Left lobe of liver (tissue), 2 donors: ENCODE data around the gene OTOP1. TPM values are rescaled to one million over a fixed set of nuclear protein-coding genes. Genes with fewer than 3 reads are reported as not detected.
"Not testable (repeated sequence)": the region's sequence is repeated elsewhere in the genome, so short reads cannot be mapped to it uniquely, and the experiment has no call there.

Source experiments
- ATAC-seq: fragments of 200-7000 bp; cut with Tn5 transposase; one replicate; pipeline ENCODE4 v1.9.1; 2020; ENCODE audit warnings: mild to moderate bottlenecking, moderate library complexity
- DNase-seq: peaks from one replicate; pipeline ENCODE4 v3.0.0-alpha.2; 2020; ENCODE audit warnings: low spot score
- total RNA-seq: library from RNA; stranded (reverse); gene quantifications from one replicate; pipeline ENCODE4 v1.2.1, GENCODE V29; 2021
- donor health status: DM: no; HTN: no; CAD: no; lungs with moderate emphysema.
- donor health status: DM: no; HTN: yes; CAD: no.

The OTOP1 gene, protein sequence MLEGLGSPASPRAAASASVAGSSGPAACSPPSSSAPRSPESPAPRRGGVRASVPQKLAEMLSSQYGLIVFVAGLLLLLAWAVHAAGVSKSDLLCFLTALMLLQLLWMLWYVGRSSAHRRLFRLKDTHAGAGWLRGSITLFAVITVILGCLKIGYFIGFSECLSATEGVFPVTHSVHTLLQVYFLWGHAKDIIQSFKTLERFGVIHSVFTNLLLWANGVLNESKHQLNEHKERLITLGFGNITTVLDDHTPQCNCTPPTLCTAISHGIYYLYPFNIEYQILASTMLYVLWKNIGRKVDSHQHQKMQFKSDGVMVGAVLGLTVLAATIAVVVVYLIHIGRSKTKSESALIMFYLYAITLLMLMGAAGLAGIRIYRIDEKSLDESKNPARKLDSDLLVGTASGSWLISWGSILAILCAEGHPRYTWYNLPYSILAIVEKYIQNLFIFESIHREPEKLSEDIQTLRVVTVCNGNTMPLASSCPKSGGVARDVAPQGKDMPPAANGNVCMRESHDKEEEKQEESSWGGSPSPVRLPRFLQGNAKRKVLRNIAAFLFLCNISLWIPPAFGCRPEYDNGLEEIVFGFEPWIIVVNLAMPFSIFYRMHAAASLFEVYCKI
- total RNA-seq = not detected

DNA sequence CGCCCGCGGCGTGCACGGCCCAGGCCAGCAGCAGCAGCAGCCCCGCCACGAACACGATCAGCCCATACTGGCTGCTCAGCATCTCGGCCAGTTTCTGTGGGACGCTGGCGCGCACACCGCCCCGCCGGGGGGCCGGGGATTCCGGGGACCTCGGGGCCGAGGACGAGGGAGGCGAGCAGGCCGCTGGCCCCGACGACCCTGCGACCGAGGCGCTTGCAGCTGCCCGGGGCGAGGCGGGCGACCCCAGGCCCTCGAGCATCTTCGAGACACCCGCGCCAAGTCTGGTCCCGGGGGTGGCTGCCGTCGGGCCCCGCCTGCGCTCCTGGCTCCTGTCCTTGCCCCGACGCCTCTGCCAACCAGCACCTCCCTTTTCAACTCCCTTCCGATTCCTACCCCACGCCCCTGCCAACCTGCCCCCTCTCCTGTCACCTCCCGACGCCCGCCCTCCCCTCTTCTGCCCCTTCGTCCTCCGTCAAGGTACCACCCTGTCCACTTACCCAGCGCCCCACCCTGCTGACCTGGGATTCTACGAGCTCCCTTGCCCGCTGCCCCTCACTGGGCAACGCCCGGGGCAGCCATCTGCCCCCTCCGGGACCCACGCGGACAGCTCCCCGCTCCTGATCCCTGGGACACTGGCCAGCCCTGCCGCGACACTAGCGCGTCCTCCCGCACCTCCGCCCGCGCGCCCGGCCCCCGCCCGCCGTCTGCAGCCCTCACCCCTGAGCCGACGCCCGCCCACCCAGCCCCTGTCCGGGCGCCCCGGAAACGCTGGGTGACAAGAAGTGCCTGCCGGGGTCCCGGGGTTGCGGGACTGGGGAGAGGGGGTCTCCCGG lies at the start of gene OTOP1:
OTOP1 (minus strand) TSS at position 324 of the 833 bp plus-strand sequence; CDS start at position 259, 65 bp downstream.
- no peak for ATAC-seq
- DNase-seq = no peak

DNA sequence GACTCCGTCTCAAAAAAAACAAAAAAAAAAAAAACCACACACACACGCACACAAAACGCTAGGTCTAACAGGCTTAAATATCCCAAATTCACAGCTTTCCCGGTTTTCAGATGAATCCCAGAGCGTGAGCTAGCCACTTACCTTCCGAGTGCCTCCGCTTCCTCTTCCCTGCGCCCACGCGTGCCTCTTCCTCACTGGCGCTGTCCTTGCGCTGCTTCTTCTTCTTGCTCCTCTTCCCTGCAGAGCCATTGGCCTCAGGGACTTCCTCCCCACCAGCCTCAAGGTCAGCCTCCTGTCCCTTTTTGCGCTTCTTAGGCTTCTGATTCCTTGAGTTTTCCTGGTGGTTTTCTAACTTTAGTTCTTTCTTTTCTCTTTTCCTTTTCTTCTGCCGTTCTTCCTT lies 47.5 kb upstream of the OTOP1 start:
- no peak for DNase-seq
- no peak for ATAC-seq

DNA sequence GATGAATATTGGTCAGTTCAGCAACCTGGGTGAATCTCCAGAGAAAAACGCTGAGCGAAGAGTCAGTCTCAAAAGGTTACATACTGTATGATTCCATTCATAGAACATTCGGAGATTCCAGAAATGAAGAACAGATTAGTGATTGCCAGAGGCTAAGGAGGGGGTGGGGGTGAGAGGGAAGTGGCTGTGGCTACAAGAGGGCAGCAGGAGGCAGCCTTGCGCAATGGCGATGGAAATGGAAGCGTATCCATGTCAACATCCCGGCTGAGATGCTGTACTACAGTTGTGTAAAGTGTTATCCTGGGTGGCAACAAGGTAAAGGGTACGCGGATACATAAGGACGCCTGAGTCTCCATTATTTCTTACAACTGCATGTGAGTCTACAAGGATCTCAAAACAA lies 45.2 kb upstream of the OTOP1 start:
- ATAC-seq (peak; percentile 36), DNase-seq (no peak)

- ATAC-seq = no peak
- no peak for DNase-seq
Measured at GRCh38 chr4:4270529-4270928, 43.8 kb upstream of the OTOP1 start.

DNA sequence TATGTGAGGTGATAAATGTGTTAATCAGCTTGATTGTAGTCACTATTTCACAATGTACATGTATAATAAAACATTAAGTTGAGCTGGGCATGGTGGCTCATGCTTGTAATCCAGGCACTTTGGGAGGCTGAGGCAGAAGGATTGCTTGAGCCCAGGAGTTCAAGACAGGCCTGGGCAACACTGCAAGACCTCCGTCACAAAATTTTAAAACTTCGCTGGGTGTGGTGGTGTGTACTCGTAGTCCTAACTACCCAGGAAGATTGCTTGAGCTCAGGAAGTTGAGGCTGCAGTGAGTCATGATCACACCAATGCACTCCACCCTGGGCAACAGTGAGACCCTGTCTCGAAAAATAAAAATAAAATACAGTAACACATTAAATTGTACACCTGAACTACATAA lies 43.1 kb upstream of the OTOP1 start:
- DNase-seq = no peak
- no peak for ATAC-seq

GRCh38 chr4:4269331-4269731 lies 42.6 kb upstream of the OTOP1 start:
- DNase-seq (no peak), ATAC-seq (no peak)

DNA sequence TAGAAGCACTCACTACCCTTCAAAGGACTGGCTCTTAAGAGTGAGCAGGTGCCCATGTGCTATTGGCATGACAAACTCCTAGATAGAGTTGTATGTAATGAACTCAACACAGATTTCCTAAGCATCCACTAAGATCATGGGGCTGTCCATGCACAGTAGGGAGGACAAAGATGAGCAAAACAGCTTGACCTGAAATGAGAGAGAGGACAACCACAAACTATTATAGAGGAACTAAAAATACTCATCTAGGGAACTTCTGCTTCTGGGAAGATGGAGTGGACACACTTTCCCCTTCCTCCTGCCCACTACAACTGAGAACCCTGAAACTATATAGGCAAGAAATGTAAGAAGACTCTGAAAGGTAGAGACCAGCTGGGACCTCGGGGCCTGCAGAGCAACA lies 42.0 kb upstream of the OTOP1 start:
- DNase-seq = no peak
- no peak for ATAC-seq

- DNase-seq = no peak
- ATAC-seq = no peak
Measured at GRCh38 chr4:4267981-4268380, 41.3 kb upstream of the OTOP1 start.

GRCh38 chr4:4260185-4260751 lies 33.5 kb upstream of the OTOP1 start:
- DNase-seq (no peak), ATAC-seq (peak; percentile 84)

DNA sequence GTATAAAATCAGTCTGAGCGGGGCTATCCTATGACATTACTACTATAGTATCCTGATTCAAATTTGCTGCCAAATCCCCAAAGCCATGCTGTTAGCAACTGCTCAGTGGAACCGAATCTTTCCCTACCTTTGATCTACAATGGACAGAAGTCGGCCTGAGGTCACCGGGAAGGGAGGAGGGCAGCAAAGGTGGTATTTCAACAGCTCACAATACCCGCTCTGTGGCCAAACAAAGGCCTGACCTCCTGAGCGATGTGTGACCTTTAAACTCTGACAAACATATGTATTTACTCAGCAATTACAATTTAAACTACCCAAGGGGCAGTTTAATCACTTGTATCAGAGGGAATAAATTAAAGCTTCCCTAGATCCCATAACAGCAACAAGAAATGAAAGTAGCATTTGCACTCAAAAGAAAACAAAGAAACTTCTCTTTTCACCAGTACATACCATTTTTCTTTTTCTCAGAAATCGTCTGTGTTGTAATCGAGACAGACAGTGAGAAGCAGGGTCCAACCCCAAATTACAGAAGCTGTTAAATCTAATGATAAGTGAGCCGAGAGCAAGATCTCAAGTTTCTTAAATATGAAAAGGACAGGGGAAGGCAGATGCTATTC lies 32.9 kb upstream of the OTOP1 start:
- peak; percentile 88 for ATAC-seq
- DNase-seq = peak; percentile 89

DNA sequence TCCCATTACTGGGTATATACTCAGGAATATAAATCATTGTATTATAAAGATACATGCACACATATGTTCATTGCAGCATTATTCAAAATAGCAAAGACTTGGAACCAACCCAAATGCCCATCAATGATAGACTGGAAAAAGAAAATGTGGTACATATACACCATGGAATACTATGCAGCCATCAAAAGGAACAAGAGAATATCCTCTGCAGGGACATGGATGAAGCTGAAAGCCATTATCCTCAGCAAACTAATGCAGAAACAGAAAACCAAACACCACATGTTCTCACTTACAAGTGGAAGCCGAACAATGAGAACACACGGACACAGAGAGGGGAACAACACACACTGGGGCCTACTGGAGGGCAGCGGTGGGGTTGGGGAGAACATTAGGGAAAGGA lies 31.0 kb upstream of the OTOP1 start:
- not testable (repeated sequence) for ATAC-seq, DNase-seq

DNA sequence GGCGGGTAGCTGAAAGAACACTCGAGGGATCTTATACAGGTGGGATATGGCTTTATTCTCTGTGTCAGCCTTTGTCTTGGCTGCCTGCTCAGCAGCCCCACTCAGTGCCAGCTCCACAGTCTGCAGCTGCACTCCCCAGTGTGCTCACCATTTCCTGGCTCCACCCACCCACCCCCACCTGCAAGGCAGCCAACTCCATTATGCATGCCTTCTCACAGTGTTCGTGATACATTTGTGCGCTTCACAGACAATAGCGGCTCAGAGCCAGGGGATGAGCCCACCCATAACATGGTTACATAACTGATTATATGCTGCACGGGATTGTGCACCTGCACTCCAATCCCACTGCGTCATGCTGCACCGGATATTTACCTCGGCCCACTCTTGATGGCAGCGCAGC lies 30.1 kb upstream of the OTOP1 start:
- DNase-seq = no peak
- no peak for ATAC-seq

GRCh38 chr4:4254666-4255065 lies 27.9 kb upstream of the OTOP1 start:
- DNase-seq = peak; percentile 82
- ATAC-seq = peak; percentile 81

- ATAC-seq = no peak
- no peak for DNase-seq
Measured at GRCh38 chr4:4254199-4254598, 27.5 kb upstream of the OTOP1 start.

DNA sequence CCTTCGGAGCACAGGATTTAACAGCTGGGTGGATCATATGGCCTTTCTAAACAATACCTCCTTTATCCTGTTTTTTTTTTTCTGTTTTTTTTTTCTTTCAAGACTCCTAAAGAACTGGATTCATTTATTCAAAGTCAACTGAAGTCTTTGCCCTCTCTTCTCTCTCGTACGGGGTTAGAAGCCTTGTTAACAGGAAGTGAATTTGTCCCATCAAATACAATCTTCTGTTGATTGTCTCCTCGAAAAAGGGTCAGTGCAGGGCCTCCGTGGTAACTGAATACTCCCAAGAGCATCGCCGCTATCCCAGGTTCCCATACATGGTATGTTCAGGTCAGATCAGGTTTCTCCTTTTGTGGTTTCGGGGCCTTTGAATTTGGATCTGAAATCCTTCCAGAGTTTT lies 23.1 kb upstream of the OTOP1 start:
- DNase-seq (no peak), ATAC-seq (no peak)

- not testable (repeated sequence) for ATAC-seq, DNase-seq
Measured at GRCh38 chr4:4249342-4249741, 22.6 kb upstream of the OTOP1 start.

- DNase-seq (no peak), ATAC-seq (no peak)
Measured at GRCh38 chr4:4248885-4249203, 22.1 kb upstream of the OTOP1 start.

DNA sequence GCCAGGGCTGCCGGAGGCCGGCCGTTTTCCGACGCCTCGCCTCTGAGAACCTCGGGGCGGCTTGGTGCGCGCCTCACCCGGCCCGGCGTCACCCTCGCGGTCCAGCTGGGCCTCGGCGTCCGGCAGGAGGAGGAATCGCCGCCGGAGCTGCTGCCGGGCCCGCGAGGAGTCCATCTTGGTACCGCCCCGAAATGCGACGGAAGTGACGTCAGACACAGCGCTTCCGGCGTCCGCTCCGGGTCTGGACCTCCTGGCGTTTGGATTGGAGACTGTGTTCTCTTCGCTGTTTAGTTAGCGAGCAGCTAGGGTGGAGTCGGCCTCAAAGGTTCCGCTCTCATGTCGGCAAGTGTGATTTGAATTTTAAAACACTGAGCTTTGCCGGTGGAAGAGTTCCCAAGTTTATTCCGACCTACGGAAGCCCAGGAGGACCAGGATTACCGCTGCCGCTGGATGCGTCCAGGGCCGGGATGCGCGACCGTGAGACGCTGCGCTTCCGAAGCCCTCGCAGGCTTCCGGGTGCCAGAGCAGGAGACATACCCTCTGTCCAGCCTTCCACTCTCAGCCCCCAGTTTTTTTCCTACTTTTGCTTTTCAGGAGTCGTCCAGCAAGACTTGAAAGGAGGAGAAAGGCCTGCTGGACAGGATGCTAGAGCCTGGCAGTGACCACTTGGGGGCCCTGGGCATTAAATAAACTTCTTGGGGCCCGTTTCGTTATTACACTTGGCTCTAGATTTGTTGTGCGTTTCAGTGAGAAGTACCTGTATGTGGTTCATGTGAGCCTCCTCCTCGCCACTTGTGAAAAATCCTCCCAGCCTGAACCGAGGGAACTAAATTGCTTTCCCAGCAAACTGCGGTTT lies 21.5 kb upstream of the OTOP1 start, which contains the start of gene TMEM128:
TMEM128 (minus strand) TSS at position 195 of the 856 bp plus-strand sequence; CDS start at position 174, 21 bp downstream.
- ATAC-seq (peak; percentile 93), DNase-seq (peak; percentile 94)

- ATAC-seq (no peak), DNase-seq (no peak)
Measured at GRCh38 chr4:4247696-4248028, 20.9 kb upstream of the OTOP1 start.

GRCh38 chr4:4245172-4245571 lies 18.4 kb upstream of the OTOP1 start:
- DNase-seq = no peak
- ATAC-seq = no peak
